HEK293 (cell line): ENCODE measurements around the gene DLGAP5.

ENCODE experiments used
- KLF1 ChIP-seq: fragments of 450-650 bp; formaldehyde crosslinking; IDR thresholded peaks from 2 replicates; pipeline ENCODE4 v1.5.1; 2016; ENCODE audit warnings: missing biosample characterization, missing genetic modification characterization
- TRIM28 ChIP-seq: IDR thresholded peaks from 2 replicates; pipeline ENCODE4 v1.6.1; 2011; ENCODE audit warnings: low read length, control low read depth, borderline replicate concordance
- YY1 ChIP-seq: fragments of 450-650 bp; formaldehyde crosslinking; IDR thresholded peaks from 2 replicates; pipeline ENCODE4 v1.5.1; 2018; ENCODE audit warnings: missing biosample characterization, missing genetic modification characterization
- ZBTB21 ChIP-seq: fragments of 450-650 bp; formaldehyde crosslinking; IDR thresholded peaks from 2 replicates; pipeline ENCODE4 v1.5.1; 2017; ENCODE audit warnings: missing biosample characterization, missing genetic modification characterization
- ZNF23 ChIP-seq: fragments of 450-650 bp; formaldehyde crosslinking; IDR thresholded peaks from 2 replicates; pipeline ENCODE4 v1.5.1; 2016; ENCODE audit warnings: missing biosample characterization, missing genetic modification characterization, borderline replicate concordance
- TF ChIP-seq, protein P1 (sequence below): fragments of 450-650 bp; formaldehyde crosslinking; IDR thresholded peaks from 2 replicates; pipeline ENCODE4; 2016; ENCODE audit warnings: missing biosample characterization, missing genetic modification characterization
- TF ChIP-seq, protein P2 (sequence below): fragments of 450-650 bp; formaldehyde crosslinking; IDR thresholded peaks from 2 replicates; pipeline ENCODE4 v1.5.1; 2016; ENCODE audit warnings: missing biosample characterization, missing genetic modification characterization
- TF ChIP-seq, protein P3 (sequence below): fragments of 450-650 bp; formaldehyde crosslinking; IDR thresholded peaks from 2 replicates; pipeline ENCODE4 v1.5.1; 2016; ENCODE audit warnings: missing biosample characterization, missing genetic modification characterization
- TF ChIP-seq, protein P4 (sequence below): fragments of 450-650 bp; formaldehyde crosslinking; IDR thresholded peaks from 2 replicates; pipeline ENCODE4 v1.5.1; 2016; ENCODE audit warnings: missing biosample characterization, missing genetic modification characterization

DNA sequence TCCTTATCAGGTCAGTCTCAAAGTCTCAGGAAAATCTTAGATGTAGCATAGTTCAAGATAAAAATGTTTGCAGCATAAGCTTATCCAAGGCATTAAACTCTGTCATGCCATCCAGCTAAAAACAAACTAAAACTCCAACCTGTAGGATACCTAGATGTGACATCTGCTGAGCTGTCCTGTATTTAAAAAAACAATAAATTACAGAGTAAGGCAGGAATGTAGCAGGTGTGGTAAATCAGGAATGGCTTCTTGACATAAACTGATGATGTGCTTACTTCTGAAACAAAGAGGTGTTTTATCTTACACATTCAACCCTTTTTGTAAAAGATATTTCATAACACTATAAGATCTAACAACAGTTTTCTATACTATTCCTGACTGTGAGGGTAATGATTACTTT, 30.6 kb upstream of the DLGAP5 start:
- TF ChIP-seq, protein P1, sequence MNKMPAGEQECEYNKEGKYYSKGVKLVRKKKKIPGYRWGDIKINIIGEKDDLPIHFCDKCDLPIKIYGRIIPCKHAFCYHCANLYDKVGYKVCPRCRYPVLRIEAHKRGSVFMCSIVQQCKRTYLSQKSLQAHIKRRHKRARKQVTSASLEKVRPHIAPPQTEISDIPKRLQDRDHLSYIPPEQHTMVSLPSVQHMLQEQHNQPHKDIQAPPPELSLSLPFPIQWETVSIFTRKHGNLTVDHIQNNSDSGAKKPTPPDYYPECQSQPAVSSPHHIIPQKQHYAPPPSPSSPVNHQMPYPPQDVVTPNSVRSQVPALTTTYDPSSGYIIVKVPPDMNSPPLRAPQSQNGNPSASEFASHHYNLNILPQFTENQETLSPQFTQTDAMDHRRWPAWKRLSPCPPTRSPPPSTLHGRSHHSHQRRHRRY (tag by site-specific recombination), result no peak
- TF ChIP-seq, protein P2, sequence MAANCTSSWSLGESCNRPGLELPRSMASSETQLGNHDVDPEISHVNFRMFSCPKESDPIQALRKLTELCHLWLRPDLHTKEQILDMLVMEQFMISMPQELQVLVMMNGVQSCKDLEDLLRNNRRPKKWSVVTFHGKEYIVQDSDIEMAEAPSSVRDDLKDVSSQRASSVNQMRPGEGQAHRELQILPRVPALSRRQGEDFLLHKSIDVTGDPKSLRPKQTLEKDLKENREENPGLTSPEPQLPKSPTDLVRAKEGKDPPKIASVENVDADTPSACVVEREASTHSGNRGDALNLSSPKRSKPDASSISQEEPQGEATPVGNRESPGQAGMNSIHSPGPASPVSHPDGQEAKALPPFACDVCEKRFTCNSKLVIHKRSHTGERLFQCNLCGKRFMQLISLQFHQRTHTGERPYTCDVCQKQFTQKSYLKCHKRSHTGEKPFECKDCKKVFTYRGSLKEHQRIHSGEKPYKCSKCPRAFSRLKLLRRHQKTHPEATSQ (tag by site-specific recombination), result no peak
- no peak for TF ChIP-seq YY1 (tag by site-specific recombination)
- TF ChIP-seq, protein P3, sequence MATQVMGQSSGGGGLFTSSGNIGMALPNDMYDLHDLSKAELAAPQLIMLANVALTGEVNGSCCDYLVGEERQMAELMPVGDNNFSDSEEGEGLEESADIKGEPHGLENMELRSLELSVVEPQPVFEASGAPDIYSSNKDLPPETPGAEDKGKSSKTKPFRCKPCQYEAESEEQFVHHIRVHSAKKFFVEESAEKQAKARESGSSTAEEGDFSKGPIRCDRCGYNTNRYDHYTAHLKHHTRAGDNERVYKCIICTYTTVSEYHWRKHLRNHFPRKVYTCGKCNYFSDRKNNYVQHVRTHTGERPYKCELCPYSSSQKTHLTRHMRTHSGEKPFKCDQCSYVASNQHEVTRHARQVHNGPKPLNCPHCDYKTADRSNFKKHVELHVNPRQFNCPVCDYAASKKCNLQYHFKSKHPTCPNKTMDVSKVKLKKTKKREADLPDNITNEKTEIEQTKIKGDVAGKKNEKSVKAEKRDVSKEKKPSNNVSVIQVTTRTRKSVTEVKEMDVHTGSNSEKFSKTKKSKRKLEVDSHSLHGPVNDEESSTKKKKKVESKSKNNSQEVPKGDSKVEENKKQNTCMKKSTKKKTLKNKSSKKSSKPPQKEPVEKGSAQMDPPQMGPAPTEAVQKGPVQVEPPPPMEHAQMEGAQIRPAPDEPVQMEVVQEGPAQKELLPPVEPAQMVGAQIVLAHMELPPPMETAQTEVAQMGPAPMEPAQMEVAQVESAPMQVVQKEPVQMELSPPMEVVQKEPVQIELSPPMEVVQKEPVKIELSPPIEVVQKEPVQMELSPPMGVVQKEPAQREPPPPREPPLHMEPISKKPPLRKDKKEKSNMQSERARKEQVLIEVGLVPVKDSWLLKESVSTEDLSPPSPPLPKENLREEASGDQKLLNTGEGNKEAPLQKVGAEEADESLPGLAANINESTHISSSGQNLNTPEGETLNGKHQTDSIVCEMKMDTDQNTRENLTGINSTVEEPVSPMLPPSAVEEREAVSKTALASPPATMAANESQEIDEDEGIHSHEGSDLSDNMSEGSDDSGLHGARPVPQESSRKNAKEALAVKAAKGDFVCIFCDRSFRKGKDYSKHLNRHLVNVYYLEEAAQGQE (tag by site-specific recombination), result no peak
- TF ChIP-seq ZBTB21, result no peak
- no peak for TF ChIP-seq ZNF23 (tag by site-specific recombination)
- no peak for TF ChIP-seq TRIM28
- TF ChIP-seq, protein P4, sequence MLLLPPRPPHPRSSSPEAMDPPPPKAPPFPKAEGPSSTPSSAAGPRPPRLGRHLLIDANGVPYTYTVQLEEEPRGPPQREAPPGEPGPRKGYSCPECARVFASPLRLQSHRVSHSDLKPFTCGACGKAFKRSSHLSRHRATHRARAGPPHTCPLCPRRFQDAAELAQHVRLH (tag by site-specific recombination), result no peak
- TF ChIP-seq KLF1 (tag by site-specific recombination), result no peak
